GM12891 (cell line): ENCODE measurements around the gene LRP1-AS.

Source experiments
- DNase-seq: peaks from one replicate; pipeline ENCODE4 v3.0.0; 2011; ENCODE audit warnings: low spot score; ENCODE audit not compliant: insufficient read length
- FAIRE-seq: peaks from 2 replicates; lab custom pipeline; 2011; peaks lifted over from hg19 to GRCh38; lab: Jason Lieb, UNC
- PAX5 ChIP-seq: IDR thresholded peaks from 2 replicates; pipeline ENCODE4 v1.6.1; 2011; ENCODE audit warnings: low read length, moderate library complexity, mild to moderate bottlenecking; ENCODE audit not compliant: insufficient read depth, severe bottlenecking
- POLR2A ChIP-seq: IDR thresholded peaks from 2 replicates; pipeline ENCODE4 v1.6.1; 2011; ENCODE audit warnings: low read depth, low read length, control low read depth
- POLR2AphosphoS5 ChIP-seq: IDR thresholded peaks from 2 replicates; pipeline ENCODE4 v1.6.1; 2011; ENCODE audit warnings: low read depth, low read length, control low read depth
- POU2F2 ChIP-seq: IDR thresholded peaks from 2 replicates; pipeline ENCODE4 v1.6.1; 2011; ENCODE audit warnings: low read depth, mild to moderate bottlenecking, control low read depth, low read length, moderate library complexity
- SPI1 ChIP-seq: IDR thresholded peaks from 2 replicates; pipeline ENCODE4 v1.6.1; 2011; ENCODE audit warnings: low read depth, low read length, control low read depth
- TAF1 ChIP-seq: IDR thresholded peaks from 2 replicates; pipeline ENCODE4 v1.6.1; 2011; ENCODE audit warnings: low read depth, low read length, control low read depth

Gene LRP1-AS

GRCh38 chr12:57190037-57190436, 42.6 kb upstream of the LRP1-AS start:
- TF ChIP-seq TAF1 (no peak), POLR2AphosphoS5 (no peak), POU2F2 (no peak)
- DNase-seq, result no peak
- no peak for FAIRE-seq

- no peak for DNase-seq
- no peak for FAIRE-seq
- no peak for TF ChIP-seq POLR2A
Measured at GRCh38 chr12:57188090-57188425, 40.6 kb upstream of the LRP1-AS start.

GRCh38 chr12:57187222-57188089, 40.0 kb upstream of the LRP1-AS start:
- TF ChIP-seq POU2F2, result no peak
- no peak for TF ChIP-seq PAX5
- no peak for TF ChIP-seq SPI1
- TF ChIP-seq POLR2A, result no peak
- no peak for TF ChIP-seq TAF1
- no peak for TF ChIP-seq POLR2AphosphoS5
- DNase-seq, result no peak
- FAIRE-seq, result no peak

- no peak for DNase-seq
- FAIRE-seq, result no peak
- TF ChIP-seq POU2F2, result no peak
- TF ChIP-seq PAX5, result no peak
- no peak for TF ChIP-seq POLR2A
- no peak for TF ChIP-seq SPI1
- no peak for TF ChIP-seq POLR2AphosphoS5
Measured at GRCh38 chr12:57185906-57186508, 38.6 kb upstream of the LRP1-AS start.

GRCh38 chr12:57185403-57185802, 38.0 kb upstream of the LRP1-AS start:
- FAIRE-seq, result no peak
- no peak for DNase-seq
- TF ChIP-seq POLR2A (no peak), PAX5 (no peak), SPI1 (no peak), POLR2AphosphoS5 (no peak), POU2F2 (no peak), TAF1 (no peak)

- TF ChIP-seq POLR2A (no peak), TAF1 (no peak), POLR2AphosphoS5 (no peak)
- DNase-seq (no peak), FAIRE-seq (no peak)
Measured at GRCh38 chr12:57183939-57184725, 36.7 kb upstream of the LRP1-AS start.

GRCh38 chr12:57182918-57183575, 35.6 kb upstream of the LRP1-AS start:
- DNase-seq (peak; percentile 97), FAIRE-seq (peak; percentile 95)
- peak; percentile 61; the same call in 1 of the 2 replicates for TF ChIP-seq SPI1
- TF ChIP-seq PAX5, result no peak
- no peak for TF ChIP-seq POLR2AphosphoS5

DNA sequence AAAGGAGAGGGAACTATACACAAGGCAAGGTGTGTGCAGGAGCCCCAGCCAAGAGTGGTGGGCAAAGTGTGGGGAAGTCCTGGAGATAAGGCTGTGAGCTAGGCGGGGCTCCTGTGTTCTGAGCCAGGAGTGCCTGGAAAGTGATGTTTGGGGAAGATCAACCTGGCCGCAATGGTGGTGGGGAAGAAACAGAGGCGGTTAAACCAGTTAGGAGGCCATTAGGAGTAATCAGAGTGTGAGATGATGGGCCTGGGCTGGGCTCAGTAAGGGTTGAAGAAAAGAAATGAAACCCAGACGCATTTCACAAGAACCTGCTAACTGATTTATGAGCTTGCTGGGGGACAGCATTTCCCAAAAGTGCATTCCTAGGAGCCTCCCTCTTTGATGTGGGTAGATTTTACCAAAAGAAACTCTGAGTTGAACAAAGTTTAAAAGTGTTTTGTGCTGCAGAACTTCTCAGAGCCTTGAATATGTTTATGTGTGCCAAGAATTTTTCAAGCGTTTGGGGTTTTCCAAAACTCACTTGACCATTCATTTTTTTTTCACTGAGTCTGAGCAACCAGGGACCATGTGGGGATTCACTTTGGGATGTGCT, 34.2 kb upstream of the LRP1-AS start:
- FAIRE-seq (no peak), DNase-seq (no peak)
- TF ChIP-seq SPI1 (no peak), POU2F2 (no peak), PAX5 (no peak), TAF1 (no peak), POLR2A (no peak), POLR2AphosphoS5 (no peak)

DNA sequence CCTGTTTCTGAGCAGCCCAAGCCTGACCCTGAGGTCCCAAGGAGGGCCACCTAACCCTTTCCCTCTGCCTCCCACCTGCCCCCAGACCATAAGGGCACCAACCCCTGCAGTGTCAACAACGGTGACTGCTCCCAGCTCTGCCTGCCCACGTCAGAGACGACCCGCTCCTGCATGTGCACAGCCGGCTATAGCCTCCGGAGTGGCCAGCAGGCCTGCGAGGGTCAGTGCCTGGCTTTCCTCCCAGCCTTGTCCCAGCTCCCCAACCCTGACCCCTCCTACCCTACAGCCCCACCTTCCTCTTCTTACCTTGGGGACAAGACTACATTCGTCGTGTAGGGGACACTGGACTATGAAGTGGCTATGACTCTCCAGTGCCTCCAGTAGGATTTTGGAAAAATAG, 33.7 kb upstream of the LRP1-AS start:
- no peak for FAIRE-seq

More for the DNA sequence above, 33.7 kb upstream of the LRP1-AS start:
- TF ChIP-seq POU2F2, result no peak
- TF ChIP-seq SPI1, result no peak
- no peak for TF ChIP-seq POLR2AphosphoS5
- no peak for TF ChIP-seq POLR2A
- no peak for TF ChIP-seq TAF1
- no peak for TF ChIP-seq PAX5
- no peak for DNase-seq
